ENCODE results near the gene AHR. TPM values are rescaled to one million over a fixed set of nuclear protein-coding genes. Genes with fewer than 3 reads are reported as not detected.

AHR gene
- total and polyA plus RNA-seq, 10 donors: 7.4 to 95.9 (median 71.3) TPM

DNA sequence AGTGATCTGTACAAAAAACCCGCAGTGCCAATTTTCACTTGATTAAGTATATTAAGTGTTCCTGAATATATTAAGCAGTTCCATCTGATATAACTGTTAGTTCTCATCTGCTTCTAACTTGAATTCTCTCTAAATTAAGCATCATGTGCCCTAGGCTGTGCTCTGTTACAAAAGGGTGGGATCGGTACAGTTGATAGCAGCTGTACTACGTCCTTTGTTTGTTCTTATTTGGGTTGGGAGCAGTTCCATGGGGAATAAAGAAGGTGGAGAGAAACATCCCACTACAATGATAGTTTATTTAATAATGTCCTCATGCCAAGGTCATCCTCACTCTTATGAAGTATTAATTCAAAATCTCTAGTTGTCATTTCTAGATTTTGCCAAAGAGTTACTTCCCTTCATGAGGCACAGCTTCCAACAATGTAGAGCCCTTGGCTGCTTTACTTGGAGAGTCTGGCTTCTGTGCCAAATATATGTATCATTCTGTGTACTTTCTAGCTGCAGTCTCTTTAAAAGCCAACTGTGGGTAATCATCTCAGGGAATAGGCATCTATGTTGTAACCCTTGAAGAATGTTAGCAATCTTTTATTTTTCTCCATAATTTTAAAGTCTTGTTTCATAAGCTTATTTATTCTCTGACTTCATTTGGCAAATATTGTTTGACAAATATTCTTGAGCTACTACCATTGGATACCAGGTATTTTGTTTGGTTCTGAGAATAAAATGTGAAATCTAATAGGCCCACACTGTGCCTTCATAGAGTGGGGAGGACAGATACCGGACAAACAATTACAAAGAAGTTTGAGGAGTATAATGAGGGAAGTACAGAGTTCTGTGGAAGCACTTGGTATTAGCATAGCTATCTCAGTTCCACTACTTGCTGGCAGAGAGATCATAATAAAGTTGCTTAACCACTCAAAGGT, 22.4 kb upstream of the AHR start:
- Histone ChIP-seq H3K4me3 (no peak overlapping the region), H3K36me3 (no peaks in the 10 kb centered on the region), H3K27me3 (replicated peaks in 1 of 7) (no peaks in the 10 kb centered on the region), H3K9me3 (peaks cover 0 to 13% (median 4%) of the 10 kb centered on the region in 8 donors), H3K4me1 (peaks cover 0 to 9% (median 1%) of the 10 kb centered on the region in 6 donors), H3K27ac (peak overlapping the region in 1 of 8 donors; percentile 17)
- TF ChIP-seq POLR2AphosphoS5 (IDR thresholded peaks at IDR 0.05) (no peak), POLR2A (IDR thresholded peaks at IDR 0.05) (no peak)
- TF ChIP-seq, protein P1, sequence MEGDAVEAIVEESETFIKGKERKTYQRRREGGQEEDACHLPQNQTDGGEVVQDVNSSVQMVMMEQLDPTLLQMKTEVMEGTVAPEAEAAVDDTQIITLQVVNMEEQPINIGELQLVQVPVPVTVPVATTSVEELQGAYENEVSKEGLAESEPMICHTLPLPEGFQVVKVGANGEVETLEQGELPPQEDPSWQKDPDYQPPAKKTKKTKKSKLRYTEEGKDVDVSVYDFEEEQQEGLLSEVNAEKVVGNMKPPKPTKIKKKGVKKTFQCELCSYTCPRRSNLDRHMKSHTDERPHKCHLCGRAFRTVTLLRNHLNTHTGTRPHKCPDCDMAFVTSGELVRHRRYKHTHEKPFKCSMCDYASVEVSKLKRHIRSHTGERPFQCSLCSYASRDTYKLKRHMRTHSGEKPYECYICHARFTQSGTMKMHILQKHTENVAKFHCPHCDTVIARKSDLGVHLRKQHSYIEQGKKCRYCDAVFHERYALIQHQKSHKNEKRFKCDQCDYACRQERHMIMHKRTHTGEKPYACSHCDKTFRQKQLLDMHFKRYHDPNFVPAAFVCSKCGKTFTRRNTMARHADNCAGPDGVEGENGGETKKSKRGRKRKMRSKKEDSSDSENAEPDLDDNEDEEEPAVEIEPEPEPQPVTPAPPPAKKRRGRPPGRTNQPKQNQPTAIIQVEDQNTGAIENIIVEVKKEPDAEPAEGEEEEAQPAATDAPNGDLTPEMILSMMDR (IDR thresholded peaks at IDR 0.05 in 8 of 11, conservative IDR thresholded peaks at IDR 0.05 in 3 of 11): no peak
- WGBS, 5 donors: 76 to 91% (median 81%) methylated on average over 4 of the region's 4 CpGs
- DNase-seq: no peak
- intact Hi-C loops (cut with DNase I; ENCODE audit: low total_unique reads): no loop called here

DNA sequence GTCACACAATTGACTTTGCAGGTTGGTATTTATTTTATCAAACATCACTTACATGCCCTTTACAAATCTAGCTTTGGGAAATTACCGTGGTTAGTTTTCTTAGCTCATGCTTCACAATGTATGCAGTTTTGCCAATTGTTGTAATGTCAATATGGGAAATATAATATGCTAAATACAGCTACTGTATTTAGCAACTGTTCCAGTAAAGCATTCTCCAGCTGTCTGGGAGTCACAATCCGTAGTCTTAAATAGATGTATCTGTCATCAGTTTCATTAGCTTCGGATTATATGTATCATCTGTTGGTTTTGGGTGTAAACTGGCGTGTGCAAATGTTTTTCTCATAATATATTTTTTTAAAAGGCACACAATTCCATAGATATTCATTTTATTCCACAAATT, 19.4 kb upstream of the AHR start:
- TF ChIP-seq, protein P1 (IDR thresholded peaks at IDR 0.05 in 8 of 11, conservative IDR thresholded peaks at IDR 0.05 in 3 of 11): no peak
- TF ChIP-seq POLR2A (IDR thresholded peaks at IDR 0.05) (no peak), POLR2AphosphoS5 (IDR thresholded peaks at IDR 0.05) (no peak)
- DNase-seq: no peak
- intact Hi-C loops (cut with DNase I; ENCODE audit: low total_unique reads): no loop called here

DNA sequence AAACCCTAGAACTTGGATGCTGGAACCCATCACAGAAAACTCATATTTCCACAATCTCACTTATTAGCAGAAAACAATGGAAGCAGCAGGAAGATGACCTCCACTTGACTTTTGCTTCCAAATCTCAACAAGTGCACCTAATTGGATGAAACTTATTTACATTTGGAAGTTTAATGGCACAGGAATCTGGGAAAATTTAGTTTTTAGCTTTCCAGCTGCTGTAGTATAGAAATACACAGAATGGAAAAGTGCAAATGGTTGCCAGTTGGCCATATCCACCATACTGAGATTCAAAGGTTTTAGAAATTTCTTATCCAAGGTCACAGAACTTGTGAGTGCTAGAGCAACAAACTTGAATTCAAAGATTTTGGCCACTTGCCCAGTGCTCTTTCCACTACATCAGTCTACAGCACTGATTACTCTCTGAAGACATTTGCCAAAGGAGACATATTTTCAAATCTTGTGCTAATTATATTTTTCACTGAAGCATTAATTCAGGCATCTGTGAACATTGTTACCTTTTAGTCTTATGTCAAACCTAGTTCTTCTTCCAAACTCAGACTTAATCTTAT, 9.3 kb upstream of the AHR start:
- Histone ChIP-seq H3K27ac (no peak overlapping the region), H3K4me3 (no peak overlapping the region), H3K4me1 (peaks cover 0 to 4% (median 0%) of the 10 kb centered on the region in 6 donors), H3K9me3 (no peaks in the 10 kb centered on the region), H3K36me3 (no peaks in the 10 kb centered on the region), H3K27me3 (replicated peaks in 1 of 7) (no peaks in the 10 kb centered on the region)
- DNase-seq: no peak
- TF ChIP-seq, protein P1 (IDR thresholded peaks at IDR 0.05 in 8 of 11, conservative IDR thresholded peaks at IDR 0.05 in 3 of 11): no peak
- TF ChIP-seq POLR2A (IDR thresholded peaks at IDR 0.05) (no peak), POLR2AphosphoS5 (IDR thresholded peaks at IDR 0.05) (no peak)
- intact Hi-C loops (cut with DNase I; ENCODE audit: low total_unique reads): no loop called here

More for the DNA sequence above, 19.4 kb upstream of the AHR start:
- H3K27me3 ChIP-seq (replicated peaks in 1 of 7): no peaks in the 10 kb centered on the region
- no peaks in the 10 kb centered on the region for H3K9me3 ChIP-seq
- H3K27ac ChIP-seq: no peak overlapping the region
- no peaks in the 10 kb centered on the region for H3K36me3 ChIP-seq
- WGBS, 5 donors: 78 to 89% (median 85%) methylated on average over 4 of the region's 4 CpGs
- H3K4me1 ChIP-seq: peaks cover 0 to 9% (median 1%) of the 10 kb centered on the region in 6 donors
- H3K4me3 ChIP-seq: no peak overlapping the region

DNA sequence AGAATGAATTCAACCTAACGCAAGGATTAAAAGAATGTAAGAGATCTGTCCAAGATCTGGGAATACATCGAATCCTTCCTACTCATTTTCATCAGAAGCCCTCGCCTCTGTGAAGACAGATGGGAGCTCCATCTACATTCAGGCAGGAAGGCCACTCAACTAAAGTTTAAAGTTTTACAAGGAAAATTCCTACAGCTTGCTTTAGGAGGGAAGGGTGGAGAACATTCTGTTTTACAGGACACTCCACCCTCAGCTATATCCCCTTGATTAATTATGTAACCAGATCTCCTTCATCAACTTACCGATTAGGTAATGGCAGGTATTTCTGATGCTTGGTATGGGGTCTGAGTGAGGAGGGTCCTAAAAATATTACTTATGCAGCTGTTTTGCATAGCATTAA, 5.6 kb upstream of the AHR start:
- DNase-seq: no peak
- H3K4me3 ChIP-seq: no peak overlapping the region
- TF ChIP-seq, protein P1 (IDR thresholded peaks at IDR 0.05 in 8 of 11, conservative IDR thresholded peaks at IDR 0.05 in 3 of 11): no peak
- TF ChIP-seq POLR2AphosphoS5 (IDR thresholded peaks at IDR 0.05) (no peak), POLR2A (IDR thresholded peaks at IDR 0.05) (no peak)
- H3K4me1 ChIP-seq: peaks cover 6 to 17% (median 8%) of the 10 kb centered on the region in 6 donors
- H3K9me3 ChIP-seq: no peaks in the 10 kb centered on the region
- intact Hi-C loops (cut with DNase I; ENCODE audit: low total_unique reads): no loop called here
- H3K27ac ChIP-seq: no peak overlapping the region
- 90 to 97% (median 93%) methylated on average over 4 of the region's 4 CpGs for WGBS, 5 donors
- H3K36me3 ChIP-seq: no peaks in the 10 kb centered on the region
- H3K27me3 ChIP-seq (replicated peaks in 1 of 7): no peaks in the 10 kb centered on the region
